Spleen (tissue), 7 donors: Measurements from ENCODE around the gene OSBPL1A.

ENCODE experiments used
- POLR2A ChIP-seq, 3 donors: fragments of 450-650 bp; IDR thresholded peaks; one replicate each; pipeline ENCODE4 v1.5.1; 2017; ENCODE audit warnings: antibody characterized with exemption in 3 of 3, mild to moderate bottlenecking in 1 of 3
- TF ChIP-seq, protein P1 (sequence below), 11 experiments: fragments of 200-600 bp in 7 of 11; fragments of 450-650 bp in 4 of 11; sonication (generic) in 4 of 11; IDR thresholded peaks in 8 of 11; conservative IDR thresholded peaks in 3 of 11; 1 replicate in 7 of 11; 2 replicates in 4 of 11; pipeline versions ENCODE4 v1.4.0 to v1.8.0; 2016 to 2021; ENCODE audit warnings: antibody characterized with exemption in 11 of 11, inconsistent platforms in 4 of 11, mild to moderate bottlenecking in 1 of 11
- donor health status: DM: no; HTN: no; CAD: no; lungs with moderate emphysema.
- donor health status: DM: no; HTN: no; CAD: no.
- donor health status: DM: no; HTN: no; CAD: no.

- TF ChIP-seq, protein P1, sequence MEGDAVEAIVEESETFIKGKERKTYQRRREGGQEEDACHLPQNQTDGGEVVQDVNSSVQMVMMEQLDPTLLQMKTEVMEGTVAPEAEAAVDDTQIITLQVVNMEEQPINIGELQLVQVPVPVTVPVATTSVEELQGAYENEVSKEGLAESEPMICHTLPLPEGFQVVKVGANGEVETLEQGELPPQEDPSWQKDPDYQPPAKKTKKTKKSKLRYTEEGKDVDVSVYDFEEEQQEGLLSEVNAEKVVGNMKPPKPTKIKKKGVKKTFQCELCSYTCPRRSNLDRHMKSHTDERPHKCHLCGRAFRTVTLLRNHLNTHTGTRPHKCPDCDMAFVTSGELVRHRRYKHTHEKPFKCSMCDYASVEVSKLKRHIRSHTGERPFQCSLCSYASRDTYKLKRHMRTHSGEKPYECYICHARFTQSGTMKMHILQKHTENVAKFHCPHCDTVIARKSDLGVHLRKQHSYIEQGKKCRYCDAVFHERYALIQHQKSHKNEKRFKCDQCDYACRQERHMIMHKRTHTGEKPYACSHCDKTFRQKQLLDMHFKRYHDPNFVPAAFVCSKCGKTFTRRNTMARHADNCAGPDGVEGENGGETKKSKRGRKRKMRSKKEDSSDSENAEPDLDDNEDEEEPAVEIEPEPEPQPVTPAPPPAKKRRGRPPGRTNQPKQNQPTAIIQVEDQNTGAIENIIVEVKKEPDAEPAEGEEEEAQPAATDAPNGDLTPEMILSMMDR (IDR thresholded peaks at IDR 0.05 in 8 of 11, conservative IDR thresholded peaks at IDR 0.05 in 3 of 11) = no peak
- no peak for TF ChIP-seq POLR2A (IDR thresholded peaks at IDR 0.05)
Measured at GRCh38 chr18:24262087-24262486, 135.5 kb downstream of the OSBPL1A start.
